ENCODE data around the gene PFKFB4.

- TF ChIP-seq CTCF (IDR thresholded peaks at IDR 0.05; ENCODE audit: borderline replicate concordance, extremely low read depth, low read length, poor library complexity, severe bottlenecking) (no peak), EZH2 (IDR thresholded peaks at IDR 0.05; ENCODE audit: borderline replicate concordance, low read depth, low read length, severe bottlenecking) (no peak)
Measured at GRCh38 chr3:48553886-48554845, 2.4 kb downstream of the PFKFB4 start.
